Fibroblast of lung (primary cell): Measurements from ENCODE around the gene EPG5.

ENCODE experiments used
- EZH2 ChIP-seq: IDR thresholded peaks from 2 replicates; pipeline ENCODE4 v1.5.1; 2012; ENCODE audit warnings: low read length, control low read depth, mild to moderate bottlenecking; ENCODE audit errors: missing control alignments
- TF ChIP-seq, protein P1 (sequence below), 2 donors: IDR thresholded peaks in 1 of 2; conservative IDR thresholded peaks in 1 of 2; 1 replicate in 1 of 2; 2 replicates in 1 of 2; pipeline ENCODE4 v1.5.1; 2011 to 2012; ENCODE audit warnings: low read length in 2 of 2, control low read depth in 1 of 2, inconsistent platforms in 1 of 2, low read depth in 1 of 2, mild to moderate bottlenecking in 1 of 2

- TF ChIP-seq, protein P1, sequence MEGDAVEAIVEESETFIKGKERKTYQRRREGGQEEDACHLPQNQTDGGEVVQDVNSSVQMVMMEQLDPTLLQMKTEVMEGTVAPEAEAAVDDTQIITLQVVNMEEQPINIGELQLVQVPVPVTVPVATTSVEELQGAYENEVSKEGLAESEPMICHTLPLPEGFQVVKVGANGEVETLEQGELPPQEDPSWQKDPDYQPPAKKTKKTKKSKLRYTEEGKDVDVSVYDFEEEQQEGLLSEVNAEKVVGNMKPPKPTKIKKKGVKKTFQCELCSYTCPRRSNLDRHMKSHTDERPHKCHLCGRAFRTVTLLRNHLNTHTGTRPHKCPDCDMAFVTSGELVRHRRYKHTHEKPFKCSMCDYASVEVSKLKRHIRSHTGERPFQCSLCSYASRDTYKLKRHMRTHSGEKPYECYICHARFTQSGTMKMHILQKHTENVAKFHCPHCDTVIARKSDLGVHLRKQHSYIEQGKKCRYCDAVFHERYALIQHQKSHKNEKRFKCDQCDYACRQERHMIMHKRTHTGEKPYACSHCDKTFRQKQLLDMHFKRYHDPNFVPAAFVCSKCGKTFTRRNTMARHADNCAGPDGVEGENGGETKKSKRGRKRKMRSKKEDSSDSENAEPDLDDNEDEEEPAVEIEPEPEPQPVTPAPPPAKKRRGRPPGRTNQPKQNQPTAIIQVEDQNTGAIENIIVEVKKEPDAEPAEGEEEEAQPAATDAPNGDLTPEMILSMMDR (conservative IDR thresholded peaks at IDR 0.05 in 1 of 2, IDR thresholded peaks at IDR 0.05 in 1 of 2; ENCODE audit: low read depth in 1 of 2, low read length in 2 of 2), result no peak
- TF ChIP-seq EZH2, result no peak
Observed at GRCh38 chr18:45821711-45822110, 145.4 kb downstream of the EPG5 start.
